Stomach smooth muscle (tissue), 2 donors: ENCODE results near the gene GRID2.

Experiments
- H3K27ac ChIP-seq: one replicate; pipeline ENCODE4 v1.7.0; 2013; ENCODE audit warnings: mild to moderate bottlenecking, low read length, inconsistent platforms
- H3K27me3 ChIP-seq, 2 donors: one replicate each; pipeline ENCODE4 v1.7.0; 2013; ENCODE audit warnings: low read length in 2 of 2; ENCODE audit not compliant: insufficient read depth in 2 of 2, control insufficient read depth in 1 of 2
- H3K36me3 ChIP-seq, 2 donors: one replicate each; pipeline ENCODE4 v1.7.0; 2013; ENCODE audit warnings: low read length in 2 of 2; ENCODE audit not compliant: control insufficient read depth in 2 of 2, insufficient read depth in 2 of 2
- H3K4me1 ChIP-seq: one replicate; pipeline ENCODE4 v1.7.0; 2013; ENCODE audit warnings: low read length; ENCODE audit not compliant: control insufficient read depth, insufficient read depth
- H3K4me3 ChIP-seq, 2 donors: one replicate each; pipeline ENCODE4 v1.7.0; 2013; ENCODE audit warnings: low read length in 2 of 2
- H3K9ac ChIP-seq, 2 donors: one replicate each; pipeline ENCODE4 v1.7.0; 2013; ENCODE audit warnings: low read length in 2 of 2, mild to moderate bottlenecking in 1 of 2
- H3K9me3 ChIP-seq, 2 donors: one replicate each; pipeline ENCODE4 v1.7.0; 2013; ENCODE audit warnings: low read length in 2 of 2; ENCODE audit not compliant: control insufficient read depth in 2 of 2
- donor health status: healthy.
- donor health status: Pancreatic carcinoma.

Gene GRID2

GRCh38 chr4:93710101-93710846 lies 1406.5 kb downstream of the GRID2 start:
- no peak overlapping the region for H3K27ac ChIP-seq
- H3K4me3 ChIP-seq: no peak overlapping the region
- no peak overlapping the region for H3K9ac ChIP-seq
- no peaks in the 10 kb centered on the region for H3K9me3 ChIP-seq
- H3K27me3 ChIP-seq: no peaks in the 10 kb centered on the region
- no peaks in the 10 kb centered on the region for H3K4me1 ChIP-seq
- no peaks in the 10 kb centered on the region for H3K36me3 ChIP-seq

GRCh38 chr4:93710847-93711430 lies 1407.2 kb downstream of the GRID2 start:
- no peak overlapping the region for H3K27ac ChIP-seq
- no peaks in the 10 kb centered on the region for H3K27me3 ChIP-seq
- no peaks in the 10 kb centered on the region for H3K36me3 ChIP-seq
- H3K4me3 ChIP-seq: no peak overlapping the region
- no peaks in the 10 kb centered on the region for H3K4me1 ChIP-seq
- H3K9me3 ChIP-seq: no peaks in the 10 kb centered on the region
- no peak overlapping the region for H3K9ac ChIP-seq

- Histone ChIP-seq H3K9ac (no peak overlapping the region), H3K4me1 (no peaks in the 10 kb centered on the region), H3K9me3 (no peaks in the 10 kb centered on the region), H3K27me3 (no peaks in the 10 kb centered on the region), H3K27ac (no peak overlapping the region), H3K36me3 (no peaks in the 10 kb centered on the region), H3K4me3 (no peak overlapping the region)
Measured at GRCh38 chr4:93718233-93718632, 1414.5 kb downstream of the GRID2 start.

- H3K9me3 ChIP-seq: no peaks in the 10 kb centered on the region
- H3K27me3 ChIP-seq: no peaks in the 10 kb centered on the region
- no peak overlapping the region for H3K9ac ChIP-seq
- no peak overlapping the region for H3K27ac ChIP-seq
- H3K4me1 ChIP-seq: no peaks in the 10 kb centered on the region
- H3K36me3 ChIP-seq: no peaks in the 10 kb centered on the region
- no peak overlapping the region for H3K4me3 ChIP-seq
Measured at GRCh38 chr4:93719552-93719951, 1415.8 kb downstream of the GRID2 start.

GRCh38 chr4:93722446-93722845 lies 1418.7 kb downstream of the GRID2 start:
- no peaks in the 10 kb centered on the region for H3K9me3 ChIP-seq
- H3K9ac ChIP-seq: no peak overlapping the region
- no peak overlapping the region for H3K27ac ChIP-seq
- no peaks in the 10 kb centered on the region for H3K36me3 ChIP-seq
- no peaks in the 10 kb centered on the region for H3K27me3 ChIP-seq
- H3K4me1 ChIP-seq: no peaks in the 10 kb centered on the region
- H3K4me3 ChIP-seq: no peak overlapping the region

GRCh38 chr4:93730251-93730650 lies 1426.5 kb downstream of the GRID2 start:
- Histone ChIP-seq H3K27ac (no peak overlapping the region), H3K4me1 (no peaks in the 10 kb centered on the region), H3K27me3 (no peaks in the 10 kb centered on the region), H3K4me3 (no peak overlapping the region), H3K9me3 (no peaks in the 10 kb centered on the region), H3K36me3 (no peaks in the 10 kb centered on the region), H3K9ac (no peak overlapping the region)

- no peaks in the 10 kb centered on the region for H3K4me1 ChIP-seq
- H3K9ac ChIP-seq: no peak overlapping the region
- H3K27me3 ChIP-seq: no peaks in the 10 kb centered on the region
- no peaks in the 10 kb centered on the region for H3K36me3 ChIP-seq
- H3K9me3 ChIP-seq: no peaks in the 10 kb centered on the region
- no peak overlapping the region for H3K4me3 ChIP-seq
- H3K27ac ChIP-seq: no peak overlapping the region
Measured at GRCh38 chr4:93730760-93731159, 1427.0 kb downstream of the GRID2 start.

- Histone ChIP-seq H3K36me3 (no peaks in the 10 kb centered on the region), H3K27ac (no peak overlapping the region), H3K4me3 (no peak overlapping the region), H3K27me3 (no peaks in the 10 kb centered on the region), H3K9me3 (no peaks in the 10 kb centered on the region), H3K4me1 (no peaks in the 10 kb centered on the region), H3K9ac (no peak overlapping the region)
Measured at GRCh38 chr4:93731456-93731855, 1427.7 kb downstream of the GRID2 start.

- H3K27me3 ChIP-seq: no peaks in the 10 kb centered on the region
- no peak overlapping the region for H3K9ac ChIP-seq
- H3K36me3 ChIP-seq: no peaks in the 10 kb centered on the region
- H3K4me3 ChIP-seq: no peak overlapping the region
- no peaks in the 10 kb centered on the region for H3K4me1 ChIP-seq
- no peak overlapping the region for H3K27ac ChIP-seq
- H3K9me3 ChIP-seq: no peaks in the 10 kb centered on the region
Measured at GRCh38 chr4:93732509-93732908, 1428.7 kb downstream of the GRID2 start.

- Histone ChIP-seq H3K27ac (no peak overlapping the region), H3K9me3 (no peaks in the 10 kb centered on the region), H3K4me3 (no peak overlapping the region), H3K27me3 (no peaks in the 10 kb centered on the region), H3K36me3 (no peaks in the 10 kb centered on the region), H3K9ac (no peak overlapping the region), H3K4me1 (no peaks in the 10 kb centered on the region)
Measured at GRCh38 chr4:93740890-93741289, 1437.1 kb downstream of the GRID2 start.

- no peaks in the 10 kb centered on the region for H3K4me1 ChIP-seq
- no peaks in the 10 kb centered on the region for H3K9me3 ChIP-seq
- H3K27ac ChIP-seq: no peak overlapping the region
- H3K27me3 ChIP-seq: no peaks in the 10 kb centered on the region
- no peak overlapping the region for H3K4me3 ChIP-seq
- H3K36me3 ChIP-seq: no peaks in the 10 kb centered on the region
- no peak overlapping the region for H3K9ac ChIP-seq
Measured at GRCh38 chr4:93743022-93743421, 1439.3 kb downstream of the GRID2 start.
